HL-60/S4 (cell line): ENCODE data around the gene CLEC2B.

Source experiments
- in situ Hi-C: fragments of 300-500 bp; cut with MboI; formaldehyde crosslinking; loops from 2 replicates; pipeline ENCODE4 v1.14.3; 2022; ENCODE audit warnings: low sequenced_read_pairs

CLEC2B gene

DNA sequence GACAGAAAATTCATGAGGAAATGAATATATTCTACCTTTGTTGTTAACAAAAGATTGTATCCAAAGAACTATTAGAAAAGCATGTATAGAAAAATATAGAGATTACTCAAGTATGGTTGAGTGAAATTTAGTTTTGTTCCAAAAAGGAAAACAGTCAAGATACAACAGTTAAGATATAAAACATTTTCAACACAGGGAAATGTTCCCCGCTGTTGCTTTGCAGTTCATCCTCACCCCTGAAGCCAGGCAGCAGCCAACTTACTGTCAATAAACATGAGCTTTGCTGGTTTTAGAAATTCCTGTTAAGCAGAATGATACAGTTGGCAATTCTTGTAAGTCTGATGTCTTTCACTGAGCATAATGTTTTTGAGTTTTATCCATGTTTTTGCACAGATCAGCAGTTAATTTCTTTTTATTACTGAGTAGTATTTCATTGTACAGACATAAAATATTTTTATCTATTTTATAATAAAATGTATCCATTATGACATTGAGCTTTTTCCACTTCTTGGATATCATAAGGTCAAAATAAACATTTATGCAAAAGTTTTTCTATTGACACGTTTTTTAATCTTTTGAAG lies 1.2 kb upstream of the CLEC2B start:
- in situ Hi-C loops, result no loop called here

DNA sequence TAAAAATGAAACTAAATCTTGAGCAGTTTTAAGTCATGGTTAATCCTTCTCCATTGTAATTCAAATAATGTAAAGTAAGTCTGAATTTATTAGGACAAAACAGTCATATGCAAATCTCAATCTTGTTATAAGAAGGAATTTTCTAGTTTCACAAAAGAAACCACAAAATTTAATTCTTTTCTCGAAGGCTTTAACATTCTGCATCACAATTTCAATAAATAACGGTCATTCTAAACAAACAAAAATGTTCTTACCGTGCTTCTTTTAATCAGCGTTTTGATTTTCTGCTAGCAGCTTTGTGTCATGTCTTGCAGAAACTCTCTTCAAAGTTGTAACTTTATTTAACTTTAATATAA lies 225 bp downstream of the CLEC2B start:
- in situ Hi-C loops, result no loop called here

DNA sequence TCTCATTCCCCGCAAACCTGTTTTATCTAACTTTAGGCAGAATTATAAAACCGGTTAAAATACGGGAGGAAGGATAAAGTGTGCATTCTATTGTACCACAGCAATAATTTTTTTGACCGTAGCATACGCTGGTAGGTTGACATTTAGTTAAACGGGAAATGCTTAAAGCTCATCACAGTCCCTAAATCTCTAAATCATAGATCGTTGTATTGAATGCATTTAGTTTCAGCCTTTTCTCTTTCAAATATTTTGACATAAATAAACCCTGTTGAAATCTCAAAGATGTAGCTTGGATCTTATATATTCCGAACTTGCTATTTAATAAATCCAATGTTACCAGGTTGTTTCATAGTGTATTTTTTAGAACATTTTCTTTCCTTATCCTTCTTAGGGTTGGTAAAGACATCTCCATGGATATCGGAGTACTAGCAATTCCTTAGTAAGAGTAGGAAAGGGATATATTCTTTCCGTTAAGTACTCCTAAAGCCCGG lies 798 bp downstream of the CLEC2B start:
- in situ Hi-C loops, result no loop called here

DNA sequence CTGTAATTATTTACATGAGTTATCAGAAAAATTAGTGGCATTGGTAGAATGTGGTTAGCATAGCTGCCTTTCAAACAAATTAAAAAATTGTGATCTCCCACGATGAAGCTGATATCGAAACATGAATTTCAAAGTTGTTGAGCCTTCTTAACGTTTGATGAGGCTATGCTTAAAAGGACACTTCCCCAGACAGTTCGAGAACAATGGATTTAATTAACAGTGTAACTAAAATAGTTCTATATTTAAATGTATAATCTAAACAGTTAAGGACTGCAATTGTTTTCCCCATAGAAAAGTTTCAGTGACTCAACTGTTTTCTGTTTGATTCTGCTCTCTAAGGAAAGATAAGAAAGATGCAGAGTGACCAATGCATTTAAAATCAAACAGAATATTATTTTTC lies 1.6 kb downstream of the CLEC2B start:
- in situ Hi-C loops, result no loop called here

DNA sequence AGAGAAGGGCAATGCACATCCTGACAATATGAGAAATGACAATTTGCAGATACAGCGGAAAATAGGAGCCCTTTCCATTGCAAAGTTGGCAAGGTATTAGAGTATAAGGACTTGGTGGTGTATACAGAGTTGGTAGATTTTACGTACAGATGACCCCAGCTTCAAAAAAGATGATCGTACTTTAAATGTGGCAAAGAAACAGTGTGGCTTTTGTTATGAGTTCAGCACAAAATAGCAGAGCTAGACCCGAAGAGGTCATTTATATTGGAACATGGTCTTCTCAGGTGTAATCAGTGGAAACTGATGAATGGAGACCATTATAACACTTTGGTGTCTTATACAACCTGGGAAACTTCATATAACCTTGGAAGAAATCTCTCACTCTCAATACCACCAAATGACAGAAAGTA lies 2.3 kb downstream of the CLEC2B start:
- in situ Hi-C loops, result no loop called here

DNA sequence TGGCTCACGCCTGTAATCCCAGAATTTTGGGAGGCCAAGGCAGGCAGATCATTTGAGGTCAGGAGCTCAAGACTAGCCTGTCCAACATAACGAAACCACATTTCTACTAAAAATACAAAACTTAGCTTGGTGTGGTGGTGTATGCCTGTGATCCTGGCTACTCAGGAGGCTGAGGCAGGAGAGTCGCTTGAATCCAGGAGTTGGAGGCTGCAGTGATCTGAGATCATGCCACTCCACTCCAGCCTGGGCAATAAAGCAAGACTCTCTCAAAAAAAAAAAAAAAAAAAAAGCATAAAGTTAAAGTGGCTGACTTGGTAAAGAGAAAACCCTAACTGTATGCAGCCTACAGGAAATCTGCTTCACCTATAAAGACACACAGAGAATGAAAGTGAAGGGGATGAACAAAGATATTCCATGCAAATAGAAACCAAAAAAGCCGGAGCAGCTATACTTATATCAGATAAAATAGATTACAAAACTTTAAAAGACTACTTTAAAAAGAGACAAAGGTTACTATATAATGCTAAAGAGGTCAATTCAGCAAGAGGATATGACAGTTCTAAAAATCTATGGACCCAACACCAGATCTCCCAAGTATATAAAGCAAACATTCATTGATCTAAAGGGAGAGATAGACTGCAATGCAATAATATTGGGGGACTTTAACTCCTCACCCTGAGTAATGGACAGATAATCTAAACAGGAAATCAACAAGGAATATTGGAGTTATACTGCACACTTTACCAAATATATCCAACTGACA lies 4.1 kb downstream of the CLEC2B start:
- in situ Hi-C loops, result no loop called here

DNA sequence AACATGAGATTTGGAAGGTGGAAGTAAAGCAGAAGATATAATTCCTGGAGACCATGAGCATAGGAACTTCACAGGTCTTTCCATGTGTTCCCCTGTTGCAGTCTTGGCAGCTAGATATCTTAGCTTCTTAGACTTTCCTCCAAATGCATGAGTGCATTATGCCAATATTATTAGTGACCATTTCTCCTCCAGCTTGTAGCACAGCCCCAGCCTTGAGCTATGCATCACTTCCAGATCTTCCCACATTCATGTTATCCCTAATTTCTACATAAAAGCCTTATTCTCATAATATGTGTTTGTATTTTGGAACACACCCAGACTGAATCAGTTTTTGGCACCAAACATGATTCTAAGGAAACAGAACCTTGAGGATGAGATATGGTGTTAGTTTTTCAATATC lies 11.0 kb downstream of the CLEC2B start:
- in situ Hi-C loops, result no loop called here

DNA sequence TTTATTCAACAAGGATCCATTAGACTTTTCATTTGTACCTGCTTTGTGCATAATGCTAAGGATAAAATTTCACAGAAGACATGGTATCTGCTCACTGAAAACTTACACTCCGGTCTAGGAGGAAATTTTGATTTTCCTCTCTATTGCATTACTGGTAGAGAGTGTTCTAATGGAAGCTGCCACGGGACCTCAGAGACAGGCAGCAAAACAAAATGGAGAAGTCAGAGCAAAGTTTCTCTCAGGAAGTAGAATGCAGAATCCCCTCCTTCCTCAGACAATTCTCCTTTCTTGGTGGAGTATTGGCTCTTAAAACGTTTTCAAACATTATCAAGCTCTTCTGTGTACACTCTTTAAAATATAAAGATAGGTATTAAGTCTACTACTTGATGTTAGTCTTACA lies 12.3 kb downstream of the CLEC2B start:
- in situ Hi-C loops, result no loop called here

DNA sequence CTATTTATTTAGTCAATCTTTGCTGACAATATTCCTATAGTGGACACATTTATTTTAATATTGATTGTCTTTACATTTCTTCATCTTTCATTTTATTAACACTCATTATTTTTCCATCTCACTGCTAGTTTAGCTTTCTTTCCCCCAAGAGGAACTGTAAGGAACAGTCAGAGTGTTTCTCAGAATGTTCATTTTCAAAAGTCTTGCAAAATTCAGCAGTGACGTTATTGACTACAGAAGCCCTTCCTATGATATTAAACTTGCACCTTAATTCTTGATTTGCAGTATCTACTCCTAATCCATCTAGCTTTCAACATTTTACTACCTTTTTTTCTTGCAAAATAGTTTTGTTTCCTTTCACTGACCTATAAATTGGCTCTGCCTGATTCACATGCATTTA lies 13.0 kb downstream of the CLEC2B start:
- in situ Hi-C loops, result no loop called here

DNA sequence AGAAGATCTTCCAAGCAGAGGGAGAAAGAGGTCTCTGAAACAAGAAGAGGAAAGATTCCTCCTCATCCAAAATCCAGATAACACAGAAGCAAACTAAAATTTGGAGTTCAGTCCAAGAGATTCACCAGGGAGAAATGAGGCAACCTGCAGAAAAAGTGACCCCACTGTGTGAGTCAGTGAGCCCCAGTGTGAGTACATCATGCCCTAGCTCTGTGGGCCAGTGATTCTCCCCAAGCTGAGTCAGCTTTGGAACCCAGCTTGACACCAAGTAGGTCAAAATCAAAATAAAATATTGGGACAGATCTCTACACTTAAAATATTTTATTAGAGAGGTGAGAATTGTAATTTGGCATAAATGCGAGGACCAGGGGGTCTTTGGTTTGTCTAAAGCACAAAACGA lies 17.2 kb downstream of the CLEC2B start:
- in situ Hi-C loops, result no loop called here

DNA sequence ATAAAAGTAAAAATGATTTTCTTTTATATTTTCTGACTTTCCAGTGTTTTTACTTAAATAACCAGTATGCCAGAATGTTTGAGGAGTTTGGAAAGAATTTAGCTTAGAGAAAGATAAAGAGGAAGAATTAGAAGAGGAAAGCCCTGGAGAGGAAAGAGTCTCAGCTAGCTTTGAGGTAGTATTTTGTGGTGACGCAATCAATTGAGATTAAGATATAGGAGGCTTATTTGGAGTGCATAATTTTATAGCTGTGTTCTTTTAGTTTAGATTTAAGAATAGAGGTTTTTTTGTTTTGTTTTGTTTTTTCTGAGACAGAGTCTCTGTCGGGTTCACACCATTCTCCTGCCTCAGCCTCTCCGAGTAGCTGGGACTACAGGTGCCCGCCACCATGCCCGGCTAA lies 18.1 kb downstream of the CLEC2B start:
- in situ Hi-C loops, result no loop called here

DNA sequence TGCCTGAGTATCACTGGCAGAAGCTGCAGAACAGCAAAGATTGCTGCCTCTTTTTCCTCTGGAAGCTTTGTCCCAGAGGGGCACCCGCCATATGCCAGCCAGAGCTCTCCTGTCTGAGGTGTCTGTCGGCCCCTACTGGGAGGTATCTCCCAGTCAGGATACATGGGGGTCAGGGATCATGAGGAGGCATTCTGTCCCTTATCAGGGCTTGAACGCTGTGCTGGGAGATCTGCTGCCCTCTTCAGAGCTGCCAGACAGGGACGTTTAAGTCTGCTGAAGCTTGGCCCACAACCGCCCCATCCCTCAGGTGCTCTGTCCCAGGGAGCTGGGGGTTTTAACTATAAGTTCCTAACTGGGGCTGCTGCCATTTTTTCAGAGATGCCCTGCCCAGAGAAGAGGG lies 20.3 kb downstream of the CLEC2B start:
- in situ Hi-C loops, result no loop called here

DNA sequence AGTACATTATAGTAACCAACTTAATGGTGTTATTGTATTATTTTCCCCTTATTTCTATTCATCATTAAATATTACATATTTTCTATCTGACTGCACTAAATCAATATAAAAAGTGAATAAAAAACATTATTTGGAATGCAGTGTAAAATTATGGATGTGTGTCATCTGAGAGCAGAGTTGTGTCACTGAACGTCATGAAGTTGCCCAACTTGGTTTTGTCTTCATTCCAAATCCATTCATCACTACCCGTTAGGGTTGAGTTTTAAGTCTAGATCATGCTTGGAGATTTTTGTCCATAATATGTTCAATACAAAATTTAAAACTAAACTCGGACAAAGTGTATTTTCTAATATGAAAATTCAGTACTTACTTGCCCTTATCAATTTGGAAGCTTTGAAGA lies 25.7 kb downstream of the CLEC2B start:
- in situ Hi-C loops, result no loop called here

DNA sequence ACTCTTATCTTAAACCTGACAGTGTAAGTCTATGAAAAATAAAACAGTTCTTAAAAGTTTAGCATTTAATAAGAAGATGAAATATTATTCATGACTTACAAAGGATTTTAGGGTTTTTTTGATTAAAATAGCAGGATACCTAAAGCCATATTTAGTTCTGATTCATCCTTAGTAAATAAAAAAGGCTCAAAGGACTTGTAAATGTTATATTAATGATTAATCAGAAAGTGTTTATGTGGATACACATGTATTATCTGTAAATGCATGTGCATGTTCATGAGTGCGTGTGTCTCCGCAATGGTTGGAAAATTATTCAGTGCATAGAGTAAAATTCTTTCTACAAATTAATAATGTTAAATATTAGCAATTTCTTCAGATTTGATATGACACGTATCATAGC lies 37.4 kb downstream of the CLEC2B start:
- in situ Hi-C loops, result no loop called here

DNA sequence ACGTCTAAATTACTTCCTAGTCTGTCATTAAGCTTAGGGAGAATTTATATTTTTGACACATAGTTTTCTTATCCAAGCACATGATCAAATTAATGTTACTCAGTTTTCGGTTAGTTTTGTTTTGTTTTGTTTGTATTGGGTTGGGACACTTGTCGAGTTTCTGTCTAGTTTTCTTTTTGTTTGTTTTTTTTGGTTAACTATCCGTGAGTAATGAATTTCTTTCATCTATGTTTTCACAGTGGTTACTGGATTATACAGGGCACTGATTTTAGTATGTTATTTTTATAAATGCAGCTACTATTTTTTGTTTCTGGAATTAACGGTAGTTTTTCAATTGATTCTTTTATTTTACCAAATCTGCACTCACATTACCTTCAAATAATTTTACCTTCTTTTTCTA lies 39.2 kb downstream of the CLEC2B start:
- in situ Hi-C loops, result no loop called here

DNA sequence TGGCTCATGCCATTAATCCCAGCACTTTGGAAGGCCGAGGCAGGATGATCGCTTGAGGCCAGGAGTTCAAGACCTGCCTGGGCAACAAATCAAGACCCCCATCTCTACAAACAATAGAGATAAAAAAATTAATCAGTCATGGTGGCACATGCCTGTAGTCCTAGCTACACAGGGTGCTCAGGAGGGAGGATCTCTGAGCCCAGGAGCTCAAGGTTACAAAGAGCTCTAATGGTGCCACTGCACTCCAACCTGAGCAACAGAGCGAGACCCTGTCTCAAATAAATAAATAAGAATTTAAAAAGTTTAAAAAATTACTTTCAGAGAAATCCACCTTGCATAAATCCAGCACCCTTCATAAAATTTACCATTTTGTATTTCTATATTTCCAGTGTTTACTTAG lies 39.7 kb downstream of the CLEC2B start:
- in situ Hi-C loops, result no loop called here

DNA sequence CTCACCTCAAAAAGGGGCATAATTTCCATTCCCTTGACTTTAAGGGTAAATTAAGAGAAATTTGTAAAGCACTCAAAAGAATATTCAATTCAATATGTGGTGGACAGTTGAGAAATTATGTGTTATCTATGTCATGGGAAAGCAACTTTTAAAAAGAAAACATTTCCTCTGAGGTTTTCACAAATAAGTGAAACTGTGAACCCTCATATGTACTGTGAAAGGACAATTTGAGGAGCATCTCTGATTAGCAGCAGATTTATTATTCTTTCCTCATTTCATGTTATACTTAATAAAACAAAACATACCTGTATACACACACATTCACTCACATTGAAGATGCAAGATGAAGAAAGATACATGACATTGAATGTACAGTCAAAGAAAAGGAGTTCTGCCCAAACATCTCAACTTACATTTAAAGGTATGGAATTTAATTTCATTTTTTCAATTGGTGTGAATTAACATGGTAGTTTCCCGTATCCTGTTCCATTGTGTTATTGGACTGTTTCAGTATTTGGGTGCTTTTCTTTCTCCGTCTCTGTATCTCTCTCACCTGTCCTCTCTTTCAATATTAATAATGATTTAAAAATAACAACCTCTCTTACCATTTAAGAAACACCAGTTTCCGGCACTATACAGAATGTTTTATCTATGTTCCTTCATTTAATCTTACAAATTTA lies 41.8 kb downstream of the CLEC2B start, which contains the start of gene KLRF1:
KLRF1 (plus strand) TSS at position 273 of the 680 bp plus-strand sequence; CDS start at position 337, 64 bp downstream.
- in situ Hi-C loops, result no loop called here

DNA sequence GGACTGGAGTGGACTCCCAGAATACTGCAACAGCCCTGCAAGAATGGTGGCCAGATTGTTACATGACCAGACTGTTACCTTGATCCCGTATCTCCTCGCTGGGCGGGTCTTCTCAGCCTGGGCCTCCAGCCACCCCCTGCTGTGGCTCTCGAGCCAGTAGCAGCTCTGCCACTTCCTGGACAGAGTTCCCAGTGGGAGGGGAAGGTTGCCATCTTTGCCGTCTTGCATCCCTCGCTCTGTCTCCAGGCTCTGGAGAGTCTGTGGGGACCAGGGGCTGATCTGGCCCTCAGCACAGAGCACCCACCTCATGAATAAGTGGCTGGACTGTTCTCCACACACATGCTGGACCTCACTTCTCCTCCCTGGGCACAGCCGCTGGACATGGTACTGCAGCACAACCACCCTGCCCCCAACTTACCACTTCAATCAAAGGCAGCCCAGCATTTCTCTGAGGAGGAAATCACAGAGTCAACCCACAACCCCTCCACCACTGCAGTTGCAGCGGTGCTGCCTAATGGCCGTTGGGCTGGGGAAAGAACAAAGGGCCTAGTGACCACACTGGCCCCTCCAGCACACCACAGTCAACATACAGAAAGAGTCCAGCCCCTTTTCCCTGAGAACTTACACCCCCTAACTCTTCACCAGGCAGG lies 48.7 kb downstream of the CLEC2B start:
- in situ Hi-C loops, result loop anchor here (25.0 kb wide), 2 partner anchors 192 to 317 kb away; partner anchors contain the start of genes CLEC12B and CLEC7A

DNA sequence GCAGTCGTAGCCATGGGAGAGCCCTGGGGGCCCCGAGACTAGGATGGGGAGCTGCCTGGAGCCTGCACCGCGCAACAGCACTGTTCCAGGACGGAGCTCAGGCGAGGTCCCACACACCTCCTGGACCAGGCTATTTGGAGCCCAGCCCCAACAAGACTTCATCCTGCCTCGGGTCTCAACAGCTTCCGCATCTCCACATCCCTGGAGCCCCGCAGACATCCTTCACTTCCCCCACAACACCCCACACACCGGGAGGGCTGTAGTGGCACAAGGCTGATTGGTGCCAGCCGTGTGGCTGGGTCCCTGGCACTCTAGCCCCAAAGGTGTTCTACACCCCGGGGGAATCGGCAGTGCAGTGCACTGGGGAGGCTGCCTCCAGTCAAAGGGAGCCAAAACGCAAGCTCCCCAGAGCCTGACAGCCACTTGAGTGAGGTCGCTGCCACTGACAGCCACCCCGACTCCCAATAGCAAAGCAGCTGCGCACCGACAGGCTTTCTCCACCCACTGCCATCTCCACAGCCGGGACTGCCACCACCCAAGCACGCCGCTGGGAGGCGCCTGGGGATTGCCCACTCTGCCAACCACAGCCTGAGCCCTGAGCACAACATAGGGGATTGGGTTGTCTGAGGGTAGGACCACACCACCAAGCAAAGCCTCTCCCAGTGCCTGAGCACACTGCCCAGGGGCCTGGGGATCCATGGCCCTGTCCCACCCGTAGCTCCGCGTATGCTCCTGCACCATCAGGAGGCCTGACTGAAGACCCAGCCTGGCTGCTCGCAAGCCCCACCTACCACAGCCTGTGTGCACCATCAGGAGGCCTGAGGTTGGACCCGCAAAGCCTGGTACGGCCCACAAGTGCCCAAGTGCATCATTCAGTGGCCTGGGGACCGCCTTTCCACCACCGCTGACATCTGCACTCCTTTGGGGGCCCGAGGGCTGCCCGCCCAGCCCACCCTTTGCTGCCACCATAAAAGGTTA lies 55.0 kb downstream of the CLEC2B start:
- in situ Hi-C loops, result loop anchor here (10.0 to 25.0 kb wide), 3 partner anchors 111 to 323 kb away; partner anchors contain the start of genes CLEC12B and CLEC7A

DNA sequence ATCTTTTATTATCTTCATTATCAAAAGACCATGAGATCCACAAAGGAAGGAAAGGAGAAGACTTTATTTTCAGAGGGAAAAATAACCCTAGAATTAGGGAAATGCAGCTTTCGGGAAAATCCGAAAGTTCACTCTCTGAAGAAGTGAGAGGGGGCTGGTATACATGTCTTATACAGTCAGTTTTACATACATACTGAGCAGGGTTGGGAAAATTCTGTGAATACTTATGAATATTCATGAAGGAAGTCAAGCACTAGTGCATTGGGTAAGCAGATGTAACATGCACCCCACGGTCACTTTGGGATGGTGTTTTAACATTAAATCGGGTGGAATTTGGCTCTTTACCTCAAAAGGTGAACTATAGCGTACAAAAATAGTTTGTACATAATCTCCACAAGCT lies 57.5 kb downstream of the CLEC2B start:
- in situ Hi-C loops, result loop anchor here (10.0 to 25.0 kb wide), 3 partner anchors 113 to 326 kb away; partner anchors contain the start of genes CLEC12B and CLEC7A
